Right lung (tissue), 10 donors: Measurements from ENCODE around the gene TTLL5. TPM values are rescaled to one million over a fixed set of nuclear protein-coding genes. Genes with fewer than 3 reads are reported as not detected.

ENCODE experiments used
- DNase-seq, 2 donors: peaks; one replicate each; pipeline ENCODE4 v3.0.0-alpha.2; 2013
- long read RNA-seq, 8 donors: transcript quantifications; one replicate each; lab custom pipeline, GENCODE V29; 2026
- polyA plus RNA-seq, 5 donors: library from polyadenylated mRNA; unstranded; fragments of 120-200 nt; gene quantifications; one replicate each; pipeline versions ENCODE4 v1.2.1 to v1.2.3, GENCODE V29; 2013; ENCODE audit warnings: inconsistent platforms in 1 of 5, low replicate concordance in 1 of 5; ENCODE audit not compliant: insufficient read length in 5 of 5, insufficient read depth in 1 of 5

TTLL5 gene
- polyA plus RNA-seq, result 10 to 100 TPM; 36.6 to 47.6 (median 42.1) TPM
- long read RNA-seq, donor 1, partial matches to known transcripts, result 10 of 10 reads
- long read RNA-seq, donor 1, other reads (novel, unspliced or antisense), result 0 of 10 reads
- long read RNA-seq, donor 2, partial matches to known transcripts, result 6 of 7 reads
- long read RNA-seq, donor 2, other reads (novel, unspliced or antisense), result 0 of 7 reads
- long read RNA-seq, donor 3, partial matches to known transcripts, result 0 of 1 reads
- long read RNA-seq, donor 3, other reads (novel, unspliced or antisense), result 0 of 1 reads
- long read RNA-seq, donor 4, full-length matches to known transcripts, result 2 of 2 reads
- long read RNA-seq, donor 4, partial matches to known transcripts, result 0 of 2 reads
- long read RNA-seq, donor 4, other reads (novel, unspliced or antisense), result 0 of 2 reads
- long read RNA-seq, donor 5, partial matches to known transcripts, result 14 of 14 reads
- long read RNA-seq, donor 5, other reads (novel, unspliced or antisense), result 0 of 14 reads
- long read RNA-seq, donor 6, partial matches to known transcripts, result 9 of 105 reads
- long read RNA-seq, donor 6, other reads (novel, unspliced or antisense), result 96 of 105 reads
- long read RNA-seq, donor 7, partial matches to known transcripts, result 81 of 183 reads
- long read RNA-seq, donor 7, other reads (novel, unspliced or antisense), result 101 of 183 reads
- long read RNA-seq, donor 8, result 0 reads

DNA sequence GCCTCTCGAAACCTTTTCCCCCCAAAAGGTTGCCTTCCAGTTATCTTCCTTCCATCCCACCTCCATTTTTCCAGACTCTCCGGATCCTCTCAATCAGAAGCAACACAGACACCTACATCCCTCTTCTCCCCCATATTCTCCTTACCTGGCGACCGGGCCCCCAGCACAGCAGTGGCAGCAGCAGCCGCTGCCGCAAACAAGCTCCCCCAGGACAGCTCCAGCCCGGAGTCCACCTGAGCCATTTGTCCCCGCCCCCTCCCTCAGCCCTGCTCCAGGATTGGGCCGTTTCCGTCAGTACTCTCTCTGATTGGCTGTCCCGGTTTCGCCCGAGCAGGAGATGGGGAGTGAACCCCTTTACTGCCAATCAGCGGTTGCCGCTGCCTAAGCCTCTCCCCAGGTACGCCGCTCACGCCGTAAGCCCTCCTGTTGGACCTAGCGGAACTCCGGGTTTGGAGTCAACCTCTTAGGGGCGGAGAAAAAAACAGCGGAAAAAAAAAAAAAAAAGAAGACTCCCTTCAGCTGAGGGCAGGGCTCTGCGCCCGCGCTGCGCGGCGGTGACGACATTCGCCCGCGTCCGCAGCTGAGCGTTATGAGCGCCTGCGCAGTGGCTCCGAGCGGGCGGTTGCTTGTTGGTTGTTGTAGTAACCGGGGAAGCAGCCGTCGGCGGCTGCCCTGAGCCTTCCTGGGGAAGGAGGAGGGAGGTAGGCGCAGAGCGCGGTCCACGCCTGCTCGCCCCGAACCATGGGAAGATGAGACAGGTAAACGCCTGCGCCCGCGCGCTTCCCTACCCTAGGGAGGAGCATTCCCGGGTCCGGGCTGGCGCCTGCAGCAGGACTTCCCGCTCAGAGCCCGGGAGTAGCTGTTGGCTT, at the start of gene TTLL5, which contains the start of gene ERG28:
TTLL5 (plus strand) TSS at position 617 of the 869 bp plus-strand sequence. CDS start 1,904 bp downstream, outside the sequence.
ERG28 (minus strand) TSS at position 247 of the 869 bp plus-strand sequence. CDS start 3,374 bp downstream, outside the sequence.
- peak; percentile 98 for DNase-seq

DNA sequence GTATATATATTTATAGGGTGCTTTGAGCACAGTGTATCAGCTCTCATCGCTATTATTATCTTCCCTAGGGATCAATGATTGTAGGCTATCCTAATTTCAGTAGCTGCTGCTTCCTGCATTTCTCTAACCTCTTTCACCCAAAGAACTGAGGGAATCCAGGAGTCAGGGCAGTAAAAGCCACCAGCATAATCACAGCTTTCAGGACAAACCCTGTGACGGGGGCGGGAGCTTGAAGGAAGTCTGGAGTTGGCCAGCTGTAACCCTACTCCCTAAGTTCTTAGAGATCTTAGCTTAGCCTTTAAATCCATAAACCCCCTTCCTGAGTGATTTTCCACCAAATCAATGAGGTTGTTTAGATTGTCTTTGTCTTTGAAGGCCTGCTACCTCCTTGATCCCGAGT, 48.9 kb upstream of the TTLL5 start:
- DNase-seq, result no peak

- no peak for DNase-seq
These were observed 46.9 kb upstream of the TTLL5 start for GRCh38 chr14:75614179-75614578.

- no peak for DNase-seq
These were observed 45.8 kb upstream of the TTLL5 start for GRCh38 chr14:75615200-75615599.

GRCh38 chr14:75619548-75619947, 41.5 kb upstream of the TTLL5 start:
- DNase-seq, result no peak

GRCh38 chr14:75625034-75625433, 36.0 kb upstream of the TTLL5 start:
- no peak for DNase-seq

DNA sequence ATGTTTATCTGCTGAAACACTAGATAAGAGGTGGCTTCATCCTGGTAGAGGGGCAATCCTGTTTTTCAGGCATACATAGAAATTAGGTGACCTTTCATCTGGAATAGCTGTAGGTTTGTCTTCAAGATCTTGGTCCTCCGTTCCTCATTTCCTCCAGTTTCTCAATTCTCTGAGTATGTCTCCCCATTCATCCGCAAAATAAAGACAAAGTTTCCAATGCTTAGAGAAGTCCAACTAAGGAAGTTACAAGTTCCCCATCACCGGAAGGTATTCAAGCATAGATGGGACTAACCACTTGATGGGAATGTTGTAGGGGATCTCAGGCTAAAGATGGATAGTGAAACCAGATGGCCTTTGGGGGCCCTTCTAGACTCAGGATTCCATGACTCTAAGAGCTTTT, 34.6 kb upstream of the TTLL5 start:
- DNase-seq, result no peak

DNA sequence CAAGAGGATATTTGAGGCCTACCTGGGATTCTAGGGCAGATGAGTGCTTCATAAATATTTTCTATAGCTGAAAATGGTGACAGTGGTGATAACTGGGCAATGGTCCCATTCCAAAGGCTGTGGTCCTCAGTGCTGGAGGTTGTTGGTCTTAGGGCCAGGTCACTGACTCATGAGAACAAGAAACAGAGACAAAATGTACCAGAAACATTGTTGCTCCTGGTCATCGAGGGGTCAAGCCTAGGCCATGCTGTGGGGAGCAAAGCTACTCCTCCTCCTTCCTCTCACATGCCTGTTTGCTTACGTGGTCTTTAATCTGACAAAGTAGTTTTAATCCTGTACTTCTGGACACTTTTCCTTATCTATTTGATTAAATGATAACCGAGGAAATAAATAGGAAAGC, 34.2 kb upstream of the TTLL5 start:
- DNase-seq, result no peak

GRCh38 chr14:75627406-75627805, 33.6 kb upstream of the TTLL5 start:
- DNase-seq, result no peak

GRCh38 chr14:75628816-75629215, 32.2 kb upstream of the TTLL5 start:
- DNase-seq, result no peak

DNA sequence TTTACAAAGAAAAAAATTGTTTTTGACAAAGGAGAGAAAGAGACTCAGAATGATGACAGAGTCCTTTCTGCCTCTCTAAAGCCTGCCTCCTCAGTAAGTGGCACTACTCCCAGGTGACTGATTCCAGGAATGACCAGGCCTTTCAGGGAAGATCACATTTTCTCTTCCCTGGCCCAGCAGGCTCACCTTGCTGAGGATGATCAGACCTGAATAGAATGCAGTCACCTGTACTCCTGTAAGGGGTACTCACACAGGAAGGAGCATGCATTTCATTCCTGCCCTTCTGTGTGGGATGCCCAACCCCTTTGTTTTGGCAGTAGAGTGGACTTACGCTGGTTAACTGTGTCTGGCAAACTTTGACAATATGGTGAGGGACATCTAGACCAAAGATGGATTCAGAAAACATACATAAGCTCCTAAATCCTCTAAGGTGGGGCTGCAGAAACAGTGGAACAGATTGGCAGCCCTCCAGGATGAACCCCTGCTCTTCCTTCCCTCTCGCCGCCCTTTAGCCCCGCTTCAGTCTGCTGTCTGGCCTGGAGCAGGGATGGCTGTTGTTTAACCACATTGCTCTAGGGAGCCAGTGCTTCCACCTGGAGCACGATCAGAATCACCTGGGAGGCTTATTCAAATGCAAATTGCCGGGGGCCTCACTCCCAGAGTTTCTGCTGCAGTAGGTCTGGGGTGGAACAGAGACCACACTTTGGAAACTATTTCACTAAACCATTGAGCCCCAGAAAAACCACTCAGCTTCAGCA, 30.2 kb upstream of the TTLL5 start:
- no peak for DNase-seq

DNA sequence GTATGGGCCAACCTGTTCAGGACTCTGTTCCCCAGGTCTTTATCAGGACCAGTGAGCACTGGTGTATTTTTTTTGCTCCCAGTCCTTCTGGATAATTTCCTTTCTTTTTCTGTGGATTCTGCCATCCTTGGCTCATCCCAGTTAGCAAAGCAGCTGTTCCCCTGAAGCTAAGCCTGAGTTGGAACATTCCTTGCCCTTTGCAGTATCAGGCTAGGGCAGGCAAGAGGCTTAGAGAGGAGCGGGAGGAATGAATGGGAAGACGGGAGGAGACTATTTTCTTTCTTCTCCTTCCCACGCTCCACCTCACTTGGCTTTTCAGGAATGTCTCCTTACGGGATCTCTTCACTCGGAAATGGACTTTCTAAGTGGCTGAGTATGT, 29.6 kb upstream of the TTLL5 start:
- DNase-seq, result no peak

- DNase-seq, result no peak
These were observed 26.2 kb upstream of the TTLL5 start for GRCh38 chr14:75634848-75635247.

GRCh38 chr14:75636100-75636692, 24.9 kb upstream of the TTLL5 start:
- DNase-seq, result no peak

DNA sequence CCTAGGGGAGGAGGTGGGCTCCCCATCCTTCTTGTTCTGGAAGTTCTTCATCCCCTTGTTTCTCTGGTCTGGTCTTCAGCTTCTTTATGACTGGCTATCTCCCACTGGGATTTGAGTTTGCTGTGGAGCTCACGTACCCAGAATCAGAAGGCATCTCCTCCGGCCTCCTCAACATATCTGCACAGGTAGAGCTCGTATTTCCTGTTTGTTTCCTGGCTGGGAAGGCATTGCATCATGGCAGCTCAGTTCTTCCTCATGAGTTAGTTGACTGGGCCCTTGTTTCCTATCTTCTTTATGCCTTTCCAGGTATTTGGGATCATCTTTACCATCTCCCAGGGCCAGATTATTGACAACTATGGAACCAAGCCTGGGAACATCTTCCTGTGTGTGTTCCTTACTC, 20.2 kb upstream of the TTLL5 start:
- no peak for DNase-seq

- DNase-seq, result no peak
These were observed 17.1 kb upstream of the TTLL5 start for GRCh38 chr14:75643985-75644384.

- no peak for DNase-seq
These were observed 16.0 kb upstream of the TTLL5 start for GRCh38 chr14:75645056-75645455.

DNA sequence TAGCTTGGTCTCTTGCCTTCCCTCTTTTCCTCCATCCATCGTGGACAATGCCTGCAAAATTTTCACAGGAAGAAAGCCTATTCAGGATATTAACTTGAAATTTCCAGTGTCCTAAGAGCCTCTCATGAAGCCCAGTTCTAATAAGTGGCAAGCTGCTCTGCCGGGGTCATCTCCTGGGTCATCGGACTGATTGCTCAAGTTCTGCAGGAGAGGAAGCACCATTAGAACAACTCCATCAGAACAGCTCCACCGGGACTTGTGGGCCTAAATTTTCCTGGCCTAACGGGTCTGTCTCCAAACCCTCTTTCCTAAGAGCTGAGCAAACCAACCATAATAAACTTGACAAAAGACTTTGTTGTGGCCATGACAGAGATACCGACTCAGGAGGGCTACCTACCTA, 14.3 kb upstream of the TTLL5 start:
- DNase-seq, result no peak

DNA sequence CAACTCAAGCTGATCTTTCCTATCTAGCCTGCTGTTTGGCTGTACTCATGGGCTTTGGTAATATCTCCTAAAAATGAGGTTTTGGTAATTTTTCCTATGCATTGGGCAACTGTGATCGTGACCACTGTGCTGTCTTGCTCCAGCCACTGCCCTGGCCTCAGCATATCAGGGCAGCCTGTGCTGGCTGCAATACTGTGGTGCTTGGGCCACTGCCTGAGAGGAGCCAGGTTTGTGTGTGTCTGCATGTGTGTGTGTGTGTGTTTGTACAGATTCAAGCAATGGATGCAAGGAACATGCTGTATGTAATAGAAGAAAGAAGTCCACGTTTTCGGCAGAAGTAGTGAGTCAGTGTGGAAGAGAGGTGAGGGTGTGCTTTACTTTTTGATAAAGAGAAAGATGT, 13.4 kb upstream of the TTLL5 start:
- no peak for DNase-seq

GRCh38 chr14:75648066-75648838, 12.8 kb upstream of the TTLL5 start:
- peak; percentile 45 to 69 for DNase-seq
